ENCODE measurements around the gene KRT40. TPM values are rescaled to one million over a fixed set of nuclear protein-coding genes. Genes with fewer than 3 reads are reported as not detected.

Gene KRT40
- total and polyA plus RNA-seq, 10 of the 15 experiments (the other 5 are each of a cell fraction or from before 2014, with no cell fraction given): not detected

DNA sequence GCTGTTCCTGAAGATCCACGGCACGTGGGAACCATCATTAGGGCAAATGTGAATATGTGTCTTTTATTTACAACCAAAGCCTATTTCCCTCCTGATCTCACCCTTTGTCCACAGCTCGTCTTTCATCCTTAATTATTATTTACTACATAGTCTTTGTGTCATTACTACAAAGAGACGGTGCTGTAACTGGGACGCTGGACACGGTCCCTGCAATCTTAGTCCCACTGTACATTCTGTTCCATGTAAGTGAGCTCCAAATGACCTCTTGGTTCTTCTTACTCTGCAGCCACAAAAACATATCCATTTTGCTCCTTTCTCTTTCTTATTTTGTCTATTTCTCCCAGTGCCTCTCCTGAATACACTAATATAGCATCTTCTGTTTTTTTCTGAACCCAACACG is 34.0 kb downstream of the KRT40 start:
- no peak for FAIRE-seq
- 45% methylated on average over 7 of the region's 7 CpGs for WGBS (ENCODE audit: insufficient coverage, insufficient replicate concordance, low lambda C conversion rate, missing lambda C conversion rate)
- Histone ChIP-seq H3K9me3 (replicated peaks; ENCODE audit: control insufficient read depth, insufficient read depth, low read length) (no peaks in the 10 kb centered on the region), H3K36me3 (ENCODE audit: control insufficient read depth in 2 of 2, insufficient read depth in 2 of 2, low read length in 1 of 2) (no peaks in the 10 kb centered on the region), H3K4me1 (ENCODE audit: control insufficient read depth, insufficient read depth, low read length) (no peaks in the 10 kb centered on the region), H3K27me3 (replicated peaks in 1 of 2; ENCODE audit: control insufficient read depth in 2 of 2, insufficient read depth in 2 of 2, low read length in 1 of 2) (no peaks in the 10 kb centered on the region), H3K79me2 (ENCODE audit: control insufficient read depth, insufficient read depth, low read length) (no peaks in the 10 kb centered on the region), H3K4me3 (no peak overlapping the region), H2AFZ (ENCODE audit: control insufficient read depth, low read depth, low read length) (no peak overlapping the region), H3K27ac (ENCODE audit: control insufficient read depth, insufficient read depth) (no peak overlapping the region), H4K20me1 (ENCODE audit: control insufficient read depth, insufficient read depth) (no peaks in the 10 kb centered on the region), H3K4me2 (ENCODE audit: control insufficient read depth, insufficient read depth) (no peak overlapping the region), H3K9ac (ENCODE audit: control insufficient read depth, insufficient read depth, low read length) (no peak overlapping the region)
- ChIA-PET RAD21 (ENCODE audit: unreplicated experiment) (interaction anchor here (0.7 kb wide), 1 partner anchor 181 kb away, joined by 3 read pairs; no protein-coding TSS in a partner anchor), POLR2A (no interaction called here), CTCF (no interaction called here), SMC1A (ENCODE audit: uncharacterized antibody, unreplicated experiment) (interaction anchor here (1.4 kb wide), 1 partner anchor 9 kb away, joined by 4 read pairs; no protein-coding TSS in a partner anchor)
- in situ Hi-C loops (cut with MboI) (no loop called here), intact Hi-C loops (cut with micrococcal nuclease; ENCODE audit: unreplicated experiment) (no loop called here)
- DNase-seq (ENCODE audit: low read depth, low spot score): no peak
- ATAC-seq: no peak
- no TSS peak for BruUV-seq (replicated peaks)
- no peak for TF ChIP-seq BCL11A (IDR thresholded peaks at IDR 0.05; ENCODE audit: low read depth, low read length)
- TF ChIP-seq, protein P1, sequence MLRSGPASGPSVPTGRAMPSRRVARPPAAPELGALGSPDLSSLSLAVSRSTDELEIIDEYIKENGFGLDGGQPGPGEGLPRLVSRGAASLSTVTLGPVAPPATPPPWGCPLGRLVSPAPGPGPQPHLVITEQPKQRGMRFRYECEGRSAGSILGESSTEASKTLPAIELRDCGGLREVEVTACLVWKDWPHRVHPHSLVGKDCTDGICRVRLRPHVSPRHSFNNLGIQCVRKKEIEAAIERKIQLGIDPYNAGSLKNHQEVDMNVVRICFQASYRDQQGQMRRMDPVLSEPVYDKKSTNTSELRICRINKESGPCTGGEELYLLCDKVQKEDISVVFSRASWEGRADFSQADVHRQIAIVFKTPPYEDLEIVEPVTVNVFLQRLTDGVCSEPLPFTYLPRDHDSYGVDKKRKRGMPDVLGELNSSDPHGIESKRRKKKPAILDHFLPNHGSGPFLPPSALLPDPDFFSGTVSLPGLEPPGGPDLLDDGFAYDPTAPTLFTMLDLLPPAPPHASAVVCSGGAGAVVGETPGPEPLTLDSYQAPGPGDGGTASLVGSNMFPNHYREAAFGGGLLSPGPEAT (IDR thresholded peaks at IDR 0.05; ENCODE audit: low read depth): no peak

DNA sequence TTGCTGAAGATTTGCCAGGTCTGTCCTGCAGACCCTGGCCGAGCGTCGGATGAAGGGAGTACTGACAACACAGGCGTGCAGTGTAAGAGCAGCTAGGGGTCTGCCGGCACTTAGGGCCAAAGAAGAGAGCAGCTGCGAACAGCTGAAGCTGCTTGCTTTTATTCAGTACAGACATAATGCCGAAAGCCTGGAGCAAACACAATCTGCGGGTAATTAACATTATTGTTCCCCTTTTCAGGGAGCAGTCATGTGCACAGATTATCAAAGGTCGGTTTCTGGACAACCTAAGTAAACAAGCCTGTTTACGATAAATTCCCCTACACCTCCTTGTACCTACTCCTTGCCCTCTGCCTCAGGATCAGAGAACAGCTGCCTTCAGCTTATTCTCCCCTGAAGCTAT is 34.7 kb downstream of the KRT40 start:
- POLR2A ChIA-PET: no interaction called here
- no peak for ATAC-seq
- H3K27me3 ChIP-seq (replicated peaks in 1 of 2; ENCODE audit: control insufficient read depth in 2 of 2, insufficient read depth in 2 of 2, low read length in 1 of 2): no peaks in the 10 kb centered on the region

More for the DNA sequence above, 34.7 kb downstream of the KRT40 start:
- 30% methylated on average over 10 of the region's 10 CpGs for WGBS (ENCODE audit: insufficient coverage, insufficient replicate concordance, low lambda C conversion rate, missing lambda C conversion rate)
- DNase-seq (ENCODE audit: low read depth, low spot score): no peak
- H4K20me1 ChIP-seq (ENCODE audit: control insufficient read depth, insufficient read depth): no peaks in the 10 kb centered on the region
- no peaks in the 10 kb centered on the region for H3K9me3 ChIP-seq (replicated peaks; ENCODE audit: control insufficient read depth, insufficient read depth, low read length)
- no TSS peak for BruUV-seq (replicated peaks)
- H3K4me1 ChIP-seq (ENCODE audit: control insufficient read depth, insufficient read depth, low read length): no peaks in the 10 kb centered on the region
- no peak overlapping the region for H3K9ac ChIP-seq (ENCODE audit: control insufficient read depth, insufficient read depth, low read length)
- FAIRE-seq: no peak
- RAD21 ChIA-PET (ENCODE audit: unreplicated experiment): no interaction called here
- H3K27ac ChIP-seq (ENCODE audit: control insufficient read depth, insufficient read depth): no peak overlapping the region
- no peak overlapping the region for H3K4me3 ChIP-seq
- intact Hi-C loops (cut with micrococcal nuclease; ENCODE audit: unreplicated experiment) (no loop called here), in situ Hi-C loops (cut with MboI) (no loop called here)
- H3K79me2 ChIP-seq (ENCODE audit: control insufficient read depth, insufficient read depth, low read length): no peaks in the 10 kb centered on the region
- H3K4me2 ChIP-seq (ENCODE audit: control insufficient read depth, insufficient read depth): no peak overlapping the region
- TF ChIP-seq JUND (IDR thresholded peaks at IDR 0.05; ENCODE audit: low read depth, low read length) (no peak), STAT3 (IDR thresholded peaks at IDR 0.05; ENCODE audit: low read depth, low read length) (no peak), SP1 (IDR thresholded peaks at IDR 0.05; ENCODE audit: low read depth, low read length) (no peak), EZH2 (IDR thresholded peaks at IDR 0.05; ENCODE audit: borderline replicate concordance, control insufficient read depth, low read depth, low read length) (no peak), DPF2 (IDR thresholded peaks at IDR 0.05) (no peak), RELA (IDR thresholded peaks at IDR 0.05; ENCODE audit: borderline replicate concordance, partially characterized antibody) (no peak), NFYA (IDR thresholded peaks at IDR 0.05; ENCODE audit: borderline replicate concordance, low read depth, low read length) (no peak), ZBED1 (IDR thresholded peaks at IDR 0.05; ENCODE audit: borderline replicate concordance) (no peak), SMAD1 (IDR thresholded peaks at IDR 0.05; ENCODE audit: low read depth, partially characterized antibody) (no peak), HCFC1 (IDR thresholded peaks at IDR 0.05; ENCODE audit: low read length) (no peak), POLR2AphosphoS2 (IDR thresholded peaks at IDR 0.05; ENCODE audit: low read depth, low read length) (no peak), CHD1 (IDR thresholded peaks at IDR 0.05; ENCODE audit: low read depth, low read length) (no peak)
- TF ChIP-seq, protein P2, sequence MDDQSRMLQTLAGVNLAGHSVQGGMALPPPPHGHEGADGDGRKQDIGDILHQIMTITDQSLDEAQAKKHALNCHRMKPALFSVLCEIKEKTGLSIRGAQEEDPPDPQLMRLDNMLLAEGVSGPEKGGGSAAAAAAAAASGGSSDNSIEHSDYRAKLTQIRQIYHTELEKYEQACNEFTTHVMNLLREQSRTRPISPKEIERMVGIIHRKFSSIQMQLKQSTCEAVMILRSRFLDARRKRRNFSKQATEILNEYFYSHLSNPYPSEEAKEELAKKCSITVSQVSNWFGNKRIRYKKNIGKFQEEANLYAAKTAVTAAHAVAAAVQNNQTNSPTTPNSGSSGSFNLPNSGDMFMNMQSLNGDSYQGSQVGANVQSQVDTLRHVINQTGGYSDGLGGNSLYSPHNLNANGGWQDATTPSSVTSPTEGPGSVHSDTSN (IDR thresholded peaks at IDR 0.05; ENCODE audit: insufficient replicate concordance, low read depth, low read length): no peak
- SMC1A ChIA-PET (ENCODE audit: uncharacterized antibody, unreplicated experiment): interaction anchor here (1.4 kb wide), 1 partner anchor 9 kb away, joined by 4 read pairs; no protein-coding TSS in a partner anchor
- H3K36me3 ChIP-seq (ENCODE audit: control insufficient read depth in 2 of 2, insufficient read depth in 2 of 2, low read length in 1 of 2): no peaks in the 10 kb centered on the region
- no peak overlapping the region for H2AFZ ChIP-seq (ENCODE audit: control insufficient read depth, low read depth, low read length)
- CTCF ChIA-PET: no interaction called here
